ENCODE data around the gene OR5H14. TPM values are rescaled to one million over a fixed set of nuclear protein-coding genes. Genes with fewer than 3 reads are reported as not detected.
"Not testable (repeated sequence)": the region's sequence is repeated elsewhere in the genome, so short reads cannot be mapped to it uniquely, and the experiment has no call there.

Gene OR5H14
- total and polyA plus RNA-seq, 7 donors = not detected

- 30 to 41% (median 33%) methylated on average over 3 of the region's 3 CpGs for WGBS, 3 donors
- intact Hi-C loops (cut with DNase I) = no loop called here
- peak; percentile 14 for TF ChIP-seq CTCF (IDR thresholded peaks at IDR 0.05)
- no peak overlapping the region for H3K4me3 ChIP-seq
- ATAC-seq (no peak), DNase-seq (no peak)
- H3K9me3 ChIP-seq = no peaks in the 10 kb centered on the region
- H3K27me3 ChIP-seq (ENCODE audit: insufficient read depth in 3 of 3, low read length in 2 of 3) = no peaks in the 10 kb centered on the region
- no peak overlapping the region for H3K27ac ChIP-seq
- no peaks in the 10 kb centered on the region for H3K4me1 ChIP-seq
- H3K36me3 ChIP-seq (ENCODE audit: insufficient read depth in 1 of 2, low read depth in 1 of 2) = no peaks in the 10 kb centered on the region
These were observed 41.3 kb downstream of the OR5H14 start for GRCh38 chr3:98188545-98188944.

- not testable (repeated sequence) for ATAC-seq
These were observed 43.6 kb downstream of the OR5H14 start for GRCh38 chr3:98190911-98191310.

DNA sequence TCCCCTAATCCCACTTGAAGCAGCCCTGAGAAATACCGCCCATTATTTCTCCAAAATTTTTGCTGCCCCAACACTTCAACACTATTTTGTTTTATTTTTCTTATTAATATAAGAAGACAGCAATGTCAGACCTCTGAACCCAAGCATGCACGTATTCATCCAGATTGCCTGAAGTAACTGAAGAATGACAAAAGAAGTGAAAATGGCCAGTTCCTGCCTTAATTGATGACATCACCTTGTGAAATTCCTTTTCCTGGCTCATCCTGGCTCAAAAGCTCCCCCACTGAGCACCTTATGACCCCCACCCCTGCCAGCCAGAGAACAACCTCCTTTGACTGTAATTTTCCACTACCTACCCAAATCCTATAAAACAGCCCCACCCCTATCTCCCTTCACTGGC lies 49.0 kb downstream of the OR5H14 start:
- ATAC-seq; H3K9me3 ChIP-seq; H3K36me3 ChIP-seq (ENCODE audit: insufficient read depth in 1 of 2, low read depth in 1 of 2); intact Hi-C loops (cut with DNase I); DNase-seq; H3K27me3 ChIP-seq (ENCODE audit: insufficient read depth in 3 of 3, low read length in 2 of 3); H3K27ac ChIP-seq; H3K4me3 ChIP-seq; H3K4me1 ChIP-seq: not testable (repeated sequence)
- WGBS, 3 donors = 64 to 69% (median 66%) methylated on average over 2 of the region's 2 CpGs

More at GRCh38 chr3:98190911-98191310, 43.6 kb downstream of the OR5H14 start:
- H3K36me3 ChIP-seq (ENCODE audit: insufficient read depth in 1 of 2, low read depth in 1 of 2); H3K4me3 ChIP-seq; H3K9me3 ChIP-seq; intact Hi-C loops (cut with DNase I); H3K27ac ChIP-seq; H3K4me1 ChIP-seq; DNase-seq; H3K27me3 ChIP-seq (ENCODE audit: insufficient read depth in 3 of 3, low read length in 2 of 3): not testable (repeated sequence)

DNA sequence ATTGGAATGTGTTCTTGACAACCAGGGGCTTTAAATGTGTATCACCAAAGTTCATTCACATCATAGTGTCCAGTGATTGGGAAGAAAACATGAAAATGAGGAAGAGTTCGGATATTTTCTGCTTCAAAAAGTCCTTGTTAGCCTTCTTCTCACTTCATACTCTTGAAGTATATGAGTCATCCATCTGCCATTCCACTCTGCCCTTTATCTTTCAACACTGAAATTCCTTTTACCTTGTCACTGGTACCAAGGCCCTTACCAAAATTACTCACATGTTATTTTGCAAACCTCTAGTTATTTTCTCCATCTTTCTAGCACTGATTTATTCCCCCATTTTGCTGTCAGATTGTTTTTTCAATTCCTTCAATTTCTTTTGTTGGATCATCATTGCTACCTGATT lies 51.7 kb downstream of the OR5H14 start:
- Histone ChIP-seq H3K4me1 (no peaks in the 10 kb centered on the region), H3K9me3 (no peaks in the 10 kb centered on the region), H3K27ac (no peak overlapping the region), H3K4me3 (no peak overlapping the region), H3K27me3 (ENCODE audit: insufficient read depth in 3 of 3, low read length in 2 of 3) (no peaks in the 10 kb centered on the region), H3K36me3 (ENCODE audit: insufficient read depth in 1 of 2, low read depth in 1 of 2) (no peaks in the 10 kb centered on the region)
- ATAC-seq (no peak), DNase-seq (no peak)
- TF ChIP-seq CTCF (IDR thresholded peaks at IDR 0.05) = no peak
- WGBS, 3 donors = 54 to 76% (median 61%) methylated on average over 1 of the region's 1 CpG
- intact Hi-C loops (cut with DNase I) = no loop called here

Other genes starting within 250 kb of the OR5H14 start
- gene RIOX2, start 175.0 kb upstream of the OR5H14 start, total RNA-seq = 10 to 100 TPM; 23.0 to 66.2 (median 34.8) TPM
- gene RIOX2, start 175.0 kb upstream of the OR5H14 start, polyA plus RNA-seq = 10 to 100 TPM; 16.7 to 45.8 (median 26.5) TPM
- not detected for gene GABRR3, start 112.2 kb upstream of the OR5H14 start, total RNA-seq
- under 1 TPM in 1 of 3 donors, not detected in 2; 0.10 TPM for gene GABRR3, start 112.2 kb upstream of the OR5H14 start, polyA plus RNA-seq
- not detected for gene OR5AC2, start 60.3 kb upstream of the OR5H14 start, total RNA-seq
- not detected for gene OR5AC2, start 60.3 kb upstream of the OR5H14 start, polyA plus RNA-seq
- gene OR5H1, start 16.8 kb upstream of the OR5H14 start, total RNA-seq = not detected
- gene OR5H1, start 16.8 kb upstream of the OR5H14 start, polyA plus RNA-seq = not detected
- gene OR5H15, start 19.2 kb downstream of the OR5H14 start, total RNA-seq = not detected
- under 1 TPM in 1 of 3 donors, not detected in 2; 0.08 TPM for gene OR5H15, start 19.2 kb downstream of the OR5H14 start, polyA plus RNA-seq
- not detected for gene OR5H6, start 116.8 kb downstream of the OR5H14 start, total RNA-seq
- gene OR5H6, start 116.8 kb downstream of the OR5H14 start, polyA plus RNA-seq = not detected
- not detected for gene OR5H2, start 135.0 kb downstream of the OR5H14 start, total RNA-seq
- not detected for gene OR5H2, start 135.0 kb downstream of the OR5H14 start, polyA plus RNA-seq
- not detected for gene OR5K4, start 206.4 kb downstream of the OR5H14 start, total RNA-seq
- gene OR5K4, start 206.4 kb downstream of the OR5H14 start, polyA plus RNA-seq = not detected
- gene OR5K3, start 243.2 kb downstream of the OR5H14 start, total RNA-seq = not detected
- not detected for gene OR5K3, start 243.2 kb downstream of the OR5H14 start, polyA plus RNA-seq